Lung (tissue), 12 donors: ENCODE measurements around the gene PIK3R3. TPM values are rescaled to one million over a fixed set of nuclear protein-coding genes. Genes with fewer than 3 reads are reported as not detected.

Experiments used
- ATAC-seq: fragments of 200-7000 bp; cut with Tn5 transposase; one replicate; pipeline ENCODE4 v1.9.1; 2020; ENCODE audit warnings: moderate number of reproducible peaks; ENCODE audit not compliant: insufficient read depth, low FRiP score
- DNase-seq, 3 donors: peaks; one replicate each; pipeline ENCODE4 v3.0.0-alpha.2; 2013 to 2017
- H3K27ac ChIP-seq, 2 donors: one replicate each; pipeline ENCODE4 v1.5.1; 2013; ENCODE audit warnings: mild to moderate bottlenecking in 2 of 2, moderate library complexity in 2 of 2, control low read depth in 1 of 2, inconsistent platforms in 1 of 2, low read depth in 1 of 2, low read length in 1 of 2
- H3K27me3 ChIP-seq, 3 donors: one replicate each; pipeline ENCODE4 v1.5.1; 2013; ENCODE audit warnings: low read length in 2 of 3; ENCODE audit not compliant: control insufficient read depth in 3 of 3, insufficient read depth in 3 of 3
- H3K36me3 ChIP-seq, 4 donors: one replicate each; pipeline ENCODE4 v1.5.1; 2013; ENCODE audit warnings: low read length in 4 of 4, mild to moderate bottlenecking in 1 of 4, moderate library complexity in 1 of 4; ENCODE audit not compliant: control insufficient read depth in 4 of 4, insufficient read depth in 4 of 4
- H3K4me1 ChIP-seq, 5 donors: one replicate each; pipeline ENCODE4 v1.5.1; 2013; ENCODE audit warnings: low read length in 5 of 5, mild to moderate bottlenecking in 2 of 5, moderate library complexity in 1 of 5; ENCODE audit not compliant: control insufficient read depth in 5 of 5, insufficient read depth in 5 of 5
- H3K4me3 ChIP-seq: one replicate; pipeline ENCODE4 v1.5.1; 2013; ENCODE audit warnings: mild to moderate bottlenecking, control low read depth, moderate library complexity
- H3K9ac ChIP-seq, 2 donors: one replicate each; pipeline ENCODE4 v1.5.1; 2013; ENCODE audit warnings: low read length in 2 of 2, control low read depth in 1 of 2; ENCODE audit not compliant: insufficient read depth in 1 of 2
- H3K9me3 ChIP-seq, 4 donors: one replicate each; pipeline ENCODE4 v1.5.1; 2013; ENCODE audit warnings: low read length in 3 of 4, mild to moderate bottlenecking in 1 of 4, moderate library complexity in 1 of 4; ENCODE audit not compliant: control insufficient read depth in 4 of 4, insufficient read depth in 3 of 4
- CTCF ChIP-seq: IDR thresholded peaks from 2 replicates; pipeline ENCODE4 v1.5.1; 2012; ENCODE audit warnings: mild to moderate bottlenecking; ENCODE audit errors: control extremely low read depth, extremely low read depth
- WGBS, 2 donors: extraction: QIAGEN DNeasy Blood & Tissue Kit; methylation state at CpG; one replicate each; pipeline ENCODE4 v1.1.7; 2013; 5-methylcytosine and 5-hydroxymethylcytosine counted together
- polyA plus RNA-seq, 2 donors: library from polyadenylated mRNA; stranded (reverse); fragments of 200-250 nt; gene quantifications; one replicate each; pipeline ENCODE4 v1.2.1, GENCODE V29; 2013
- total RNA-seq, 2 donors: library from RNA; depleted of rRNA in 1 of 2; stranded (reverse); fragments of >200 nt in 1 of 2; gene quantifications; one replicate each; pipeline ENCODE4 v1.2.1, GENCODE V29; 2014 to 2021
- donor health status: control.
- donor health status: control.
- donor health status: Bipolar disorder and iron deficiency.
- donor health status: healthy.
- donor health status: DM: yes; HTN: yes; CAD: no.

Gene PIK3R3
- total and polyA plus RNA-seq, 4 donors, result 9.1 to 36.7 (median 17.1) TPM

GRCh38 chr1:46030074-46030870 lies 102.2 kb downstream of the PIK3R3 start:
- WGBS, 2 donors, result 98% methylated on average over 18 of the region's 18 CpGs

GRCh38 chr1:46027788-46028573 lies 104.4 kb downstream of the PIK3R3 start:
- WGBS, 2 donors, result 97% methylated on average over 8 of the region's 8 CpGs
- peaks cover 12 to 40% (median 21%) of the 10 kb centered on the region in 4 donors for H3K36me3 ChIP-seq

More at GRCh38 chr1:46030074-46030870, 102.2 kb downstream of the PIK3R3 start:
- no peak for TF ChIP-seq CTCF
- Histone ChIP-seq H3K27ac (no peak overlapping the region), H3K36me3 (peaks cover 11 to 49% (median 12%) of the 10 kb centered on the region in 4 donors), H3K4me1 (peaks cover 2 to 19% (median 7%) of the 10 kb centered on the region in 5 donors), H3K4me3 (no peak overlapping the region), H3K9ac (no peak overlapping the region), H3K27me3 (no peaks in the 10 kb centered on the region), H3K9me3 (no peaks in the 10 kb centered on the region)
- no peak for ATAC-seq
- DNase-seq, result no peak

GRCh38 chr1:46026531-46026930 lies 105.9 kb downstream of the PIK3R3 start:
- peak overlapping the region in 1 of 2 donors; percentile 70 for H3K27ac ChIP-seq
- ATAC-seq (no peak), DNase-seq (peak; percentile 63 to 95 (median 87))
- H3K9ac ChIP-seq, result no peak overlapping the region
- no peak for TF ChIP-seq CTCF
- peaks cover 2 to 19% (median 7%) of the 10 kb centered on the region in 5 donors for H3K4me1 ChIP-seq
- 76 to 89% methylated on average over 3 of the region's 3 CpGs for WGBS, 2 donors
- no peaks in the 10 kb centered on the region for H3K9me3 ChIP-seq
- no peak overlapping the region for H3K4me3 ChIP-seq
- H3K36me3 ChIP-seq, result peaks cover 12 to 39% (median 26%) of the 10 kb centered on the region in 4 donors
- H3K27me3 ChIP-seq, result no peaks in the 10 kb centered on the region

More at GRCh38 chr1:46027788-46028573, 104.4 kb downstream of the PIK3R3 start:
- H3K4me1 ChIP-seq, result peaks cover 2 to 19% (median 7%) of the 10 kb centered on the region in 5 donors
- H3K9ac ChIP-seq, result no peak overlapping the region
- ATAC-seq, result no peak
- H3K27me3 ChIP-seq, result no peaks in the 10 kb centered on the region
- no peak for DNase-seq
- no peak for TF ChIP-seq CTCF
- peak overlapping the region in 1 of 2 donors; percentile 76 for H3K27ac ChIP-seq
- H3K9me3 ChIP-seq, result no peaks in the 10 kb centered on the region
- no peak overlapping the region for H3K4me3 ChIP-seq
